Ovary (tissue), 9 donors: ENCODE data around the gene TASP1. TPM values are rescaled to one million over a fixed set of nuclear protein-coding genes. Genes with fewer than 3 reads are reported as not detected.

Source experiments
- DNase-seq, 5 donors: peaks; one replicate each; pipeline ENCODE4 v3.0.0-alpha.2; 2019 to 2020
- H3K27ac ChIP-seq, 2 donors: fragments of 200-600 bp; one replicate each; pipeline versions ENCODE4 v1.5.1 to v1.8.0; 2019 to 2022
- H3K27me3 ChIP-seq: fragments of 200-600 bp; one replicate; pipeline ENCODE4 v1.8.0; 2022
- H3K36me3 ChIP-seq: fragments of 200-600 bp; sonication (generic); one replicate; pipeline ENCODE4 v1.5.1; 2019
- H3K4me1 ChIP-seq: one replicate; pipeline ENCODE4 v1.8.1; 2013; ENCODE audit warnings: mild to moderate bottlenecking, moderate library complexity; ENCODE audit not compliant: insufficient read depth
- H3K4me3 ChIP-seq: fragments of 200-600 bp; sonication (generic); one replicate; pipeline ENCODE4 v1.5.1; 2017
- H3K9me3 ChIP-seq, 2 donors: fragments of 200-600 bp in 1 of 2; sonication (generic) in 1 of 2; one replicate each; pipeline versions ENCODE4 v1.5.1 to v1.8.1; 2013 to 2019; ENCODE audit warnings: mild to moderate bottlenecking in 1 of 2, moderate library complexity in 1 of 2
- EP300 ChIP-seq: sonication (generic); formaldehyde crosslinking; IDR thresholded peaks from one replicate; pipeline ENCODE4 v1.6.1; 2017; ENCODE audit warnings: antibody characterized with exemption
- POLR2A ChIP-seq: fragments of 450-650 bp; IDR thresholded peaks from one replicate; pipeline ENCODE4 v1.6.1; 2017; ENCODE audit warnings: antibody characterized with exemption, mild to moderate bottlenecking, moderate library complexity
- WGBS, 3 donors: extraction: QIAGEN DNeasy Blood & Tissue Kit in 1 of 3; methylation state at CpG; one replicate each; pipeline versions ENCODE4 v1.1.5 to v1.1.7; 2013 to 2017; 5-methylcytosine and 5-hydroxymethylcytosine counted together
- intact Hi-C, 4 donors: fragments of 100-400 bp; cut with DNase I; formaldehyde crosslinking; loops; one replicate each; pipeline versions ENCODE4 v1.11.0 to v1.15.1; 2022 to 2023
- polyA plus RNA-seq, 2 donors: library from polyadenylated mRNA; stranded (reverse); fragments of 200-250 nt in 1 of 2; fragments of 350-450 nt in 1 of 2; fragmentation: Illumina TruSeq in 1 of 2; extraction: RNeasy Lipid Tissue Mini Kit (QIAGEN cat#74804) in 1 of 2; gene quantifications; one replicate each; pipeline ENCODE4 v1.2.3, GENCODE V29; 2013 to 2014
- total RNA-seq, 7 donors: library from RNA; depleted of rRNA in 2 of 7; stranded (reverse); fragments of >200 nt in 2 of 7; fragmentation: NEBNext Ultra II Directional in 3 of 7; extraction: Animal tissue kit (Norgen Biotek cat#: 25700) in 3 of 7; gene quantifications; one replicate each; pipeline versions ENCODE4 v1.1.0 to v1.2.4, GENCODE V29; 2016 to 2023
- TF ChIP-seq, protein P1 (sequence below), 3 donors: fragments of 450-650 bp in 2 of 3; fragments of 200-600 bp in 1 of 3; IDR thresholded peaks; one replicate each; pipeline versions ENCODE4 v1.5.1 to v1.8.0; 2016 to 2022; ENCODE audit warnings: antibody characterized with exemption in 3 of 3, mild to moderate bottlenecking in 1 of 3
- donor health status: DM: no; HTN: no; CAD: no; lungs with moderate emphysema.
- donor health status: DM: no; HTN: no; CAD: no.
- donor health status: Bipolar disorder and iron deficiency.
- donor health status: DM: yes; HTN: yes; CAD: no.
- donor health status: DM: no; HTN: no; CAD: no.
- donor health status: DM: yes; HTN: yes; CAD: no.

Gene TASP1
- total and polyA plus RNA-seq, 9 donors = 6.4 to 16.5 (median 13.2) TPM

DNA sequence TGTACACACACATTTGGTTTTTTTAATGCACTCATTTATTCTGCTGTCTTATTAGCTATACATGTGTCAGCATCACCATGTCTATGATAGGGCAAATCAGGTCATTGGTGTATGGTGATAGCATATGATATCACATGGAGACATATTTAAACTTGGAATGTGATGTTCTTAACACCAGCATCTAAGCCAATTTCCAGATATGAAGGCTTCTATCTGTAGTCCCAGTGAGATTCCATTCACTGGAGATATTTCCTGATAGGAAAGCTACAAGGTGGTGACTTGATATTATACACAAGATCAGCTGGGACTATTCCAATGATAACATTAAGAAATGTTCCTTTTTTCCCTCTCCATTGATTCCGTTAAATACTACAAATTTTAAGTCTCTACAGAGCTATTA is 89.3 kb downstream of the TASP1 start:
- H3K36me3 ChIP-seq = no peaks in the 10 kb centered on the region
- H3K9me3 ChIP-seq = no peaks in the 10 kb centered on the region
- no peaks in the 10 kb centered on the region for H3K27me3 ChIP-seq
- no peaks in the 10 kb centered on the region for H3K4me1 ChIP-seq
- intact Hi-C loops = no loop called here
- WGBS, 3 donors = 94 to 98% (median 96%) methylated on average over 1 of the region's 1 CpG
- no peak overlapping the region for H3K4me3 ChIP-seq
- DNase-seq = no peak
- TF ChIP-seq POLR2A (no peak), EP300 (no peak)
- TF ChIP-seq, protein P1, sequence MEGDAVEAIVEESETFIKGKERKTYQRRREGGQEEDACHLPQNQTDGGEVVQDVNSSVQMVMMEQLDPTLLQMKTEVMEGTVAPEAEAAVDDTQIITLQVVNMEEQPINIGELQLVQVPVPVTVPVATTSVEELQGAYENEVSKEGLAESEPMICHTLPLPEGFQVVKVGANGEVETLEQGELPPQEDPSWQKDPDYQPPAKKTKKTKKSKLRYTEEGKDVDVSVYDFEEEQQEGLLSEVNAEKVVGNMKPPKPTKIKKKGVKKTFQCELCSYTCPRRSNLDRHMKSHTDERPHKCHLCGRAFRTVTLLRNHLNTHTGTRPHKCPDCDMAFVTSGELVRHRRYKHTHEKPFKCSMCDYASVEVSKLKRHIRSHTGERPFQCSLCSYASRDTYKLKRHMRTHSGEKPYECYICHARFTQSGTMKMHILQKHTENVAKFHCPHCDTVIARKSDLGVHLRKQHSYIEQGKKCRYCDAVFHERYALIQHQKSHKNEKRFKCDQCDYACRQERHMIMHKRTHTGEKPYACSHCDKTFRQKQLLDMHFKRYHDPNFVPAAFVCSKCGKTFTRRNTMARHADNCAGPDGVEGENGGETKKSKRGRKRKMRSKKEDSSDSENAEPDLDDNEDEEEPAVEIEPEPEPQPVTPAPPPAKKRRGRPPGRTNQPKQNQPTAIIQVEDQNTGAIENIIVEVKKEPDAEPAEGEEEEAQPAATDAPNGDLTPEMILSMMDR (IDR thresholded peaks at IDR 0.05) = no peak
- H3K27ac ChIP-seq = no peak overlapping the region

DNA sequence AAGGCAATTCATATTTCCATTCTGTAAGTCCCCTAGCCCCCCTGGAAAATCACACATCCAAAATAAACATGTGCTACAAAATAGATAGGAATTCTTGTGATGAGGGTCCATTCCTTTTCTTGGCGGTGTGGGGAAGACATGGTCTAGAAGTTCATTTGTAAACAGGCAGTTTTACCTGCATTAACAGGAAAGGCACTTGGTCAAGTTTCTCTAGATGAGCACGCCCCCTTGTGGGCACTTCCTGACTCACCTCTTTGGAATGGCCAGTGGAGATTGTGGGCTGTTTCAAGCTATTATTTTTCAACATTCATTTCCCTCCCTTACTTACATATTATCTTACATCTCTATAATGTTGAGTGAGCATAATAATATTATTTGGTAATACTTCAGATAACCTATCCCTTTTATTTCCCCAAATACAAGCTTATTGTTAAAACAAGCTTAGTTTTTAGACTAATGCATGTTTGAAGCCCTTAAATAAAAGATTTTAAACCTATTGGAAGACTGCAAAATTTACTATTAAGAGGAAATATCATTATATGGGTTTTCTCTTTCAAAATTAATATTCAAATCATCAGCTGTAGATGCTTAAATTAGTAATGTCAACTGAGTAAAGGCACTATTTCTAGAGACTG is 92.1 kb downstream of the TASP1 start:
- TF ChIP-seq, protein P1 (IDR thresholded peaks at IDR 0.05) = peak; percentile 26 to 43 (median 26)
- no peak for TF ChIP-seq POLR2A
- TF ChIP-seq EP300 = no peak
- H3K4me1 ChIP-seq = no peaks in the 10 kb centered on the region
- no peak overlapping the region for H3K27ac ChIP-seq
- H3K36me3 ChIP-seq = no peaks in the 10 kb centered on the region
- intact Hi-C loops = no loop called here
- H3K27me3 ChIP-seq = no peaks in the 10 kb centered on the region
- H3K9me3 ChIP-seq = no peaks in the 10 kb centered on the region
- DNase-seq = peak; percentile 40 to 74 (median 64)
- H3K4me3 ChIP-seq = no peak overlapping the region
- WGBS, 3 donors = 15 to 33% (median 20%) methylated on average over 2 of the region's 2 CpGs

DNA sequence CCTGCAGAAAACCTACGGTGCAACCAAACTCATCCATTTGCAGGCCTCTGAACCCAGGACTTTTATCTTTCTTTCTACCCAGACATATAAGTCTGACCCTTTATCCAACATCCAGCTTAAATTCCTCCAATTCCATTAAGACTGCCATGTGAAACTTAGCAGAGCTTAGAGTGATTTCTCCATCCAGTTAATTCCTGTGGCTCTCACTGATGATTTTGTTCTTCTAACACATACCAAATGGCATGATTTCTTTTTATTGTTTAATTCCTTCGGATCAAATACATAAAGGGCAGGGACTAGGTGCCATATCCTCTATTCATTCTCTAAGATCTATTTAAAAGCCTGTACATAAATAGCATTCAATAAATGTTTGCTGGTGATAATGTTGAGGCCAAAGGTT is 92.9 kb downstream of the TASP1 start:
- TF ChIP-seq EP300 (no peak), POLR2A (no peak)
- TF ChIP-seq, protein P1 (IDR thresholded peaks at IDR 0.05) = no peak
- Histone ChIP-seq H3K36me3 (no peaks in the 10 kb centered on the region), H3K27me3 (no peaks in the 10 kb centered on the region), H3K27ac (no peak overlapping the region), H3K4me1 (no peaks in the 10 kb centered on the region), H3K4me3 (no peak overlapping the region), H3K9me3 (no peaks in the 10 kb centered on the region)
- 83 to 94% (median 88%) methylated on average over 2 of the region's 2 CpGs for WGBS, 3 donors
- no peak for DNase-seq
- intact Hi-C loops = no loop called here

DNA sequence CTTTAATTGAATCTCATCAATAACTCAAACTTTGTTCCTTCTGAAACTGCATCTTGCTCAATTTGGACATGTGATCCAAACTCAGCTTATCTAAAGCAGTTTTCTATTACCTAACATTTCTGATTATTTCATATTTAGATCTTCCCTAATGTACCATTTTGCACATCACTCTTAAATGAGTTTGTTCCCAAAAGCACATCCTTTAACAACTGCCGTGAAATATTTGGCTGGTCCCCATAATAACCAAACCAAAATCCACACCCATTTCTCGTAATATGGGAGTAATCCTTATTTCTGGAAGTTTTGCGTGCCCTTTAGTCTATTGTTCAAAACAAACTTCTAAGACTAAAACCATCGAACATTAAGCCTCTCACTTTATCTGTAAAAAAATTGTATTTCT is 94.9 kb downstream of the TASP1 start:
- TF ChIP-seq EP300 (no peak), POLR2A (no peak)
- TF ChIP-seq, protein P1 (IDR thresholded peaks at IDR 0.05) = no peak
- H3K27me3 ChIP-seq = no peaks in the 10 kb centered on the region
- intact Hi-C loops = no loop called here
- no peak overlapping the region for H3K27ac ChIP-seq
- WGBS, 3 donors = 90 to 92% (median 91%) methylated on average over 4 of the region's 4 CpGs
- H3K36me3 ChIP-seq = no peaks in the 10 kb centered on the region
- H3K4me3 ChIP-seq = no peak overlapping the region
- no peaks in the 10 kb centered on the region for H3K9me3 ChIP-seq
- DNase-seq = no peak
- no peaks in the 10 kb centered on the region for H3K4me1 ChIP-seq
